ENCODE measurements around the gene COX6B2. TPM values are rescaled to one million over a fixed set of nuclear protein-coding genes. Genes with fewer than 3 reads are reported as not detected.

The COX6B2 gene
- total and polyA plus RNA-seq, 4 donors = not detected

- no peak for TF ChIP-seq GABPA (IDR thresholded peaks at IDR 0.05 in 1 of 2, conservative IDR thresholded peaks at IDR 0.05 in 1 of 2)
- no peak for TF ChIP-seq JUND (IDR thresholded peaks at IDR 0.05)
- no peak for TF ChIP-seq FOXA2 (IDR thresholded peaks at IDR 0.05)
- no peak for TF ChIP-seq CTCF (IDR thresholded peaks at IDR 0.05; ENCODE audit: low read depth, low read length, missing input control)
- no peak for TF ChIP-seq RXRA (IDR thresholded peaks at IDR 0.05)
- TF ChIP-seq ZBTB33 (IDR thresholded peaks at IDR 0.05) = no peak
- TF ChIP-seq HNF4G (IDR thresholded peaks at IDR 0.05) = no peak
- TF ChIP-seq ATF3 (IDR thresholded peaks at IDR 0.05) = no peak
- TF ChIP-seq NR2F2 (IDR thresholded peaks at IDR 0.05) = no peak
- no peak for TF ChIP-seq MAX (IDR thresholded peaks at IDR 0.05)
- no peak for TF ChIP-seq REST (IDR thresholded peaks at IDR 0.05)
- TF ChIP-seq SP1 (IDR thresholded peaks at IDR 0.05) = no peak
- no peak for TF ChIP-seq HNF4A (conservative IDR thresholded peaks at IDR 0.05)
- TF ChIP-seq YY1 (IDR thresholded peaks at IDR 0.05) = no peak
- TF ChIP-seq FOXA1 (IDR thresholded peaks at IDR 0.05) = no peak
- TF ChIP-seq EGR1 (IDR thresholded peaks at IDR 0.05; ENCODE audit: low read depth in 2 of 2) = no peak
- Histone ChIP-seq H3K36me3 (ENCODE audit: control insufficient read depth in 4 of 4, insufficient read depth in 3 of 4, low read depth in 1 of 4, low read length in 3 of 4) (peaks cover 0 to 8% (median 1%) of the 10 kb centered on the region in 4 donors), H3K27me3 (ENCODE audit: control insufficient read depth in 4 of 4, insufficient read depth in 4 of 4, low read length in 3 of 4) (no peaks in the 10 kb centered on the region), H3K9me3 (ENCODE audit: control insufficient read depth in 4 of 4, low read length in 3 of 4) (no peaks in the 10 kb centered on the region), H3K27ac (ENCODE audit: low read depth in 1 of 2, low read length in 2 of 2) (no peak overlapping the region), H3K9ac (ENCODE audit: low read depth in 1 of 2, low read length in 2 of 2) (no peak overlapping the region), H3K4me1 (ENCODE audit: control insufficient read depth in 4 of 4, insufficient read depth in 4 of 4, low read length in 3 of 4) (peaks cover 8 to 18% (median 11%) of the 10 kb centered on the region in 4 donors), H3K4me3 (ENCODE audit: low read depth in 1 of 3, low read length in 3 of 3) (peak overlapping the region in 1 of 3 donors; percentile 74)
- peak; percentile 81 for DNase-seq (ENCODE audit: low spot score)
- 27% methylated on average over 15 of the region's 15 CpGs for WGBS
These were observed 13.3 kb downstream of the COX6B2 start for GRCh38 chr19:55341171-55341588.

GRCh38 chr19:55340784-55341147 is 13.8 kb downstream of the COX6B2 start:
- TF ChIP-seq RXRA (IDR thresholded peaks at IDR 0.05) (no peak), REST (IDR thresholded peaks at IDR 0.05) (no peak), HNF4A (conservative IDR thresholded peaks at IDR 0.05) (no peak), JUND (IDR thresholded peaks at IDR 0.05) (no peak), TAF1 (conservative IDR thresholded peaks at IDR 0.05) (no peak)
- Histone ChIP-seq H3K36me3 (ENCODE audit: control insufficient read depth in 4 of 4, insufficient read depth in 3 of 4, low read depth in 1 of 4, low read length in 3 of 4) (peaks cover 0 to 8% (median 1%) of the 10 kb centered on the region in 4 donors), H3K27ac (ENCODE audit: low read depth in 1 of 2, low read length in 2 of 2) (no peak overlapping the region), H3K9ac (ENCODE audit: low read depth in 1 of 2, low read length in 2 of 2) (peak overlapping the region in 1 of 2 donors; percentile 95), H3K27me3 (ENCODE audit: control insufficient read depth in 4 of 4, insufficient read depth in 4 of 4, low read length in 3 of 4) (no peaks in the 10 kb centered on the region), H3K4me3 (ENCODE audit: low read depth in 1 of 3, low read length in 3 of 3) (peak overlapping the region in 2 of 3 donors; percentile 74 to 75), H3K9me3 (ENCODE audit: control insufficient read depth in 4 of 4, low read length in 3 of 4) (no peaks in the 10 kb centered on the region), H3K4me1 (ENCODE audit: control insufficient read depth in 4 of 4, insufficient read depth in 4 of 4, low read length in 3 of 4) (peaks cover 8 to 18% (median 11%) of the 10 kb centered on the region in 4 donors)
- DNase-seq (ENCODE audit: low spot score) = no peak
- 15% methylated on average over 24 of the region's 24 CpGs for WGBS
